GM21528 (cell line): ENCODE measurements around the gene OTUB1.

Experiments
- ATAC-seq: cut with Tn5 transposase; IDR thresholded peaks from one replicate; pipeline ENCODE4 v1.9.1; 2021; ENCODE audit warnings: mild to moderate bottlenecking, moderate library complexity; ENCODE audit not compliant: unreplicated experiment, low FRiP score

Gene OTUB1

GRCh38 chr11:63974259-63975143 is 11.7 kb upstream of the OTUB1 start, which contains the start of gene COX8A:
TSS of gene COX8A (plus strand) at chr11:63974620. CDS start at chr11:63974681, 61 bp downstream.
- peak; percentile 92 for ATAC-seq

- ATAC-seq = no peak
Observed at GRCh38 chr11:63978551-63979239, 7.5 kb upstream of the OTUB1 start.

- ATAC-seq = no peak
Observed at GRCh38 chr11:63979426-63979825, 6.8 kb upstream of the OTUB1 start.

GRCh38 chr11:63985812-63986155 is 454 bp upstream of the OTUB1 start:
- ATAC-seq = peak; percentile 41

GRCh38 chr11:63986932-63987513 is 785 bp downstream of the OTUB1 start:
- no peak for ATAC-seq

GRCh38 chr11:63991558-63991957 is 5.3 kb downstream of the OTUB1 start:
- no peak for ATAC-seq

GRCh38 chr11:63993100-63993499 is 6.9 kb downstream of the OTUB1 start:
- ATAC-seq = no peak

- no peak for ATAC-seq
Observed at GRCh38 chr11:63993993-63994392, 7.8 kb downstream of the OTUB1 start.

GRCh38 chr11:63996512-63996911 is 10.3 kb downstream of the OTUB1 start:
- ATAC-seq = no peak

GRCh38 chr11:63997104-63997700 is 11.0 kb downstream of the OTUB1 start:
- ATAC-seq = no peak

GRCh38 chr11:63997801-63998337 is 11.6 kb downstream of the OTUB1 start:
- no peak for ATAC-seq

- ATAC-seq = no peak
Observed at GRCh38 chr11:63998558-63999348, 12.5 kb downstream of the OTUB1 start.

GRCh38 chr11:63999349-64000025 is 13.2 kb downstream of the OTUB1 start:
- ATAC-seq = no peak

- no peak for ATAC-seq
Observed at GRCh38 chr11:64000026-64000739, 13.9 kb downstream of the OTUB1 start.

- ATAC-seq = no peak
Observed at GRCh38 chr11:64000740-64001483, 14.7 kb downstream of the OTUB1 start.

- no peak for ATAC-seq
Observed at GRCh38 chr11:64001484-64002420, 15.5 kb downstream of the OTUB1 start.
